Measurements from ENCODE around the gene MCOLN2.

- TF ChIP-seq, protein P1, sequence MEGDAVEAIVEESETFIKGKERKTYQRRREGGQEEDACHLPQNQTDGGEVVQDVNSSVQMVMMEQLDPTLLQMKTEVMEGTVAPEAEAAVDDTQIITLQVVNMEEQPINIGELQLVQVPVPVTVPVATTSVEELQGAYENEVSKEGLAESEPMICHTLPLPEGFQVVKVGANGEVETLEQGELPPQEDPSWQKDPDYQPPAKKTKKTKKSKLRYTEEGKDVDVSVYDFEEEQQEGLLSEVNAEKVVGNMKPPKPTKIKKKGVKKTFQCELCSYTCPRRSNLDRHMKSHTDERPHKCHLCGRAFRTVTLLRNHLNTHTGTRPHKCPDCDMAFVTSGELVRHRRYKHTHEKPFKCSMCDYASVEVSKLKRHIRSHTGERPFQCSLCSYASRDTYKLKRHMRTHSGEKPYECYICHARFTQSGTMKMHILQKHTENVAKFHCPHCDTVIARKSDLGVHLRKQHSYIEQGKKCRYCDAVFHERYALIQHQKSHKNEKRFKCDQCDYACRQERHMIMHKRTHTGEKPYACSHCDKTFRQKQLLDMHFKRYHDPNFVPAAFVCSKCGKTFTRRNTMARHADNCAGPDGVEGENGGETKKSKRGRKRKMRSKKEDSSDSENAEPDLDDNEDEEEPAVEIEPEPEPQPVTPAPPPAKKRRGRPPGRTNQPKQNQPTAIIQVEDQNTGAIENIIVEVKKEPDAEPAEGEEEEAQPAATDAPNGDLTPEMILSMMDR (IDR thresholded peaks at IDR 0.05; ENCODE audit: low read depth, low read length, poor library complexity, severe bottlenecking), result no peak
- TF ChIP-seq EZH2phosphoT487 (IDR thresholded peaks at IDR 0.05; ENCODE audit: borderline replicate concordance, low read length), result no peak
Observed at GRCh38 chr1:84889437-84889836, 107.5 kb downstream of the MCOLN2 start.
